GM19395 (cell line): ENCODE measurements around the gene FBRS.
"Not testable (repeated sequence)": the region's sequence is repeated elsewhere in the genome, so short reads cannot be mapped to it uniquely, and the experiment has no call there.

Experiments used
- ATAC-seq: cut with Tn5 transposase; IDR thresholded peaks from one replicate; pipeline ENCODE4 v1.9.1; 2021; ENCODE audit warnings: mild to moderate bottlenecking, moderate library complexity; ENCODE audit not compliant: unreplicated experiment

FBRS gene

DNA sequence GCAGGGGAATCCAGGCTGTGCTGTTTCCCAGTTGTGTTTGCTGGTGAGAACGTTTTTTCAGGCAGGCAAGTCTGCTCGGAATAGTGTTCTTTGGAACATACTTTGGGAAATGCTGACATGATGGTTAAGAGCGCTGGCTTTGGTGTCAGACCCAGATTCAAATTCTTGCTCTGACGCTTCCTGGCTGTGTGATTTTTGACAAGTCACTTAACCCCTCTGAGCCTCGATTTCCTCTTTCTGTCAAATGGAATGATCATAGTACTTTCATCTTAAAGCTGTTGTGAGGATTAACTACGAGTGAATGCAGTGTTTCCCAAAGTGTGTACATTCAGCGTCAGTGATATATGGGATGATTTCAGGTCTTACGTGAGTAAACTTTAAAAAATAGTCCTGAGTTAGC is 4.8 kb downstream of the FBRS start:
- ATAC-seq = no peak

DNA sequence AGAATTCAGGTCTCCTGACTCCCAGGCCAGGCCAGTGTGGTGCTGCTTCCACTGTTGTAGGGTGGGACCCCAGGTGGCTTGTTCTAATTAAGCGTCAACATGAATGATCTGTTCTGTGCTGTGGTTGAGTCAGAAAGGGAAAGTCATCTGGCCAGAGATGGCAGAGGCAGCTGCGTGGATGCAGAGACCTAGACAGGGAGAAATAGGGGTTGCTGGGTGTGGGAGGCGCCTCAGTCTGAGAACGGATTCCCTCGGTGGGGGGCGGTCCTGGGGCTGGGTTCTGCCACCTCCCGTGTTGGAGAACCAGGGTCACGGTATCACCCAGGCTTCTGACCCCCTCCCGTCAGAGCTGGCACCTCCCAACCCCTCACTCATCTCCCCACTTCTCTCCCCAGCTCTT is 5.6 kb downstream of the FBRS start:
- ATAC-seq = no peak

DNA sequence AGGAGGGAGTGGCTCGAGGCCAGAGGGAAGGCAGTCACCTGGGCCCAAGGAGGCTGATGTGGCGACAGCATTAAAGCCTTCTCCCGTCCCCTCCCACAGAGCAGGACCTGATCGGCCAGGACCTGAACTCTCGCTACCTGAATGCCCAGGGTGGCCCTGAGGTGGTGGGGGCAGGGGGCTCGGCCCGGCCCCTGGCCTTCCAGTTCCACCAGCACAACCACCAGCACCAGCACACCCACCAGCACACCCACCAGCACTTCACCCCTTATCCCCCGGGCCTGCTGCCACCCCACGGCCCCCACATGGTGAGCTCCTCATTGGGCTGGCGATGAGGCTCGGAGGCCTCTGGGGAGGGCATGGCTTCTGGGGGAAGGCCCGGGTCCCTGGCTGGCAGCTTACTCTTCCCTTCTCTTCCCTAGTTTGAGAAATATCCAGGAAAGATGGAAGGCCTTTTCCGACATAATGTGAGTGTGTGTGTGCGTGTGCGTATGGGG is 6.4 kb downstream of the FBRS start:
- no peak for ATAC-seq

DNA sequence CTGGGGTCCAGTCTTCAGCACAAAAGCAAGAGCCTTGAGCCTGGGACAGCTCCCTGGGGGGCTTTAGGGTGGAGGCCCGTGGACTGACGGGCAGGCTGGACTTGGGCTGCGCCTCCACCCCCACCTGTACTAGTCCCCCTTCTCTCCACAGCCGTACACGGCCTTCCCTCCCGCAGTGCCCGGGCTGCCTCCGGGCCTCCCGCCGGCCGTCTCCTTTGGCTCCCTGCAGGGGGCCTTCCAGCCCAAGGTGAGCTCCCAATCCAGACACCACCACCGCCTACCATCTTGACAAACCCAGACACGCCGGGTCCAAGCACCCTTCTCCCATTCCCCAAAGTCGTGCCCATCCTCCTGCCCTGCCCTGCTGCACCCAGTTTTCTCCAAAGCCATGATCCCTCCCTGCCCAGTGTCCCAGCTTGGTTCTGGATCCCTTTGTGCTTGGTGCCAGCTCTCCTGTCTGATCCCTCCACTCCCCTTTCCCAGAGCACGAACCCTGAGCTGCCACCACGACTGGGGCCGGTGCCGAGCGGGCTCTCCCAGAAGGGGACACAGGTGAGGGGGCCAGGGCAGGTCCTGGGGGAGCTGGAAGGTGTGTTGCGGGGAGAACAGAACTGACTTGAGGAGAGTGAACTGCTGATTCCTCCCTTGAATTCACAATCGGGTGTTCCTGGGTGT is 7.1 kb downstream of the FBRS start:
- ATAC-seq = no peak

DNA sequence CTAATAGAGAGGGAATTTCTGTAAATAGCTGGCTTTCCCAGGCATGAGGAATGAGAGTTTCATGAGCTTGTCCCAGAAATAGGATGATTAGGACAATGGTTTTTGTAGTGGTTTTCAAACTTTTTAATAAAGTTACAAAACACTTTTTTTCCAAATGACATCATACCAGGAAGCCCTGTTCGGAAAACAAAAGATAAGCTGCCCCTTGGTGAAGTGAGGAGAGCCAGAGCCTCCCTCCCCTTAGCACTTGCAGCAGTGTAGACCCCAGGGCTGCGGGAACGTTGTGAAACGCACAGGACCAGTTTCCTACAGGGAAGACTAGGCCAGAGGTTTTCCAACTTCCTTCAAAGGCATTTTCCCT is 7.6 kb downstream of the FBRS start:
- no peak for ATAC-seq

DNA sequence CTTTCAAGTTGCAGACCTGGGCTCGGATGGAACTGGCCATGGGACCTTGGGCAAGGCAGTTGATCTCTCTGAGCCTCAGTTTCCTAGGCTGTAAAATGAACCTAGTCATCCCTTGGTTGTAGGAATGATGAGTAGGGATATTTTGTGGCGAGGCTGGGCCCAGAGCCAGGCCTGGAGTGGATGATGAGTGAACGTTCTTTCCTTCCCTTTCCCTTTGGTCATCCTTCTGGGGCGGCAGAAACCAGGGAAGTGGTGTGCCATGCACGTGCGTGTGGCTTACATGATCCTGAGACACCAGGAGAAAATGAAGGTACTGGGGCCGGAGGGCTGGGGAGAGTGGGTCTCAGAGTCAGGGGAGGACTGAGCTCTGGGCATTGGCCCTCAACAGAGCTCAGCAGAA is 8.4 kb downstream of the FBRS start:
- ATAC-seq = no peak

DNA sequence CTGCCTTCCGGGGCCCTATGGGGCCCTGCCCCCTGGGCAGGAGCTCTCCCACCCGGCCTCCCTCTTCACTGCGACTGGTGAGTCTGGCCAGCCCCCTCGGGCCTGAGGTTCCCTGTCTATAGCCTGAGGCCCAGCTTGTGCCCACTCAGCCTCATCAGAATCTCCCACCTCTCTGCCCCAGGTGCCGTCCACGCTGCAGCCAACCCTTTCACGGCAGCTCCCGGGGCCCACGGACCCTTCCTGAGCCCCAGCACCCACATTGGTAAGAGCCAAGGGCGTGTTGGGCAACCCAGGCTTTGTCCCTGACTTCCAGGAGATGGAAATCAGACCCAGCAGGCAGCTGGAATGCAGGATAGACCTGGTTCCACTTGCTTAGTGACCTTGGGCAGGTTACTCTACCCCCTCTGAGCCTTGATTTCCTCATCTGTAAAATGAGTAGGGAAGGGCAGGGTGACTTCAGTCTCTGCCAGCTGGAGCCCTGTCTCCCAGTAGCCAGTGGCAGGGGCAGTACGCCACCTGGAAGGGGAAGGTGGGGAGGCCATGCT is 9.2 kb downstream of the FBRS start:
- no peak for ATAC-seq

DNA sequence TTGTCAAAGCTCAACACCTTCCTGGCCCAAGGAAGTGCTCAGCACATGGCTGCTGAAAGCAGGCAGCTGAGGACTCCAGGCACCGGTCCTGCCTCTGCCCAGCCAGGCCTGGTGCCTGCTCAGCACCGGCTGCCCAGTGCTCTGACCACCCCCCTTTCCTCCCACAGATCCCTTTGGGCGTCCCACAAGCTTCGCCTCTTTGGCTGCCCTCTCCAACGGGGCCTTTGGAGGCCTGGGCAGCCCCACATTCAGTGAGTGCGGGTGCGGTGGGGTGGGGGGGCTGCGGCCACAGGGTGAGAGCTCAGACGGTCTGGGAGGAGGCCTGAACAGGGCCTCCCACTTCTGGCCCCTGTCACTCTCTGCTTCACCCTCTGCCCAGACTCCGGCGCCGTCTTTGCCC is 10.2 kb downstream of the FBRS start:
- no peak for ATAC-seq

DNA sequence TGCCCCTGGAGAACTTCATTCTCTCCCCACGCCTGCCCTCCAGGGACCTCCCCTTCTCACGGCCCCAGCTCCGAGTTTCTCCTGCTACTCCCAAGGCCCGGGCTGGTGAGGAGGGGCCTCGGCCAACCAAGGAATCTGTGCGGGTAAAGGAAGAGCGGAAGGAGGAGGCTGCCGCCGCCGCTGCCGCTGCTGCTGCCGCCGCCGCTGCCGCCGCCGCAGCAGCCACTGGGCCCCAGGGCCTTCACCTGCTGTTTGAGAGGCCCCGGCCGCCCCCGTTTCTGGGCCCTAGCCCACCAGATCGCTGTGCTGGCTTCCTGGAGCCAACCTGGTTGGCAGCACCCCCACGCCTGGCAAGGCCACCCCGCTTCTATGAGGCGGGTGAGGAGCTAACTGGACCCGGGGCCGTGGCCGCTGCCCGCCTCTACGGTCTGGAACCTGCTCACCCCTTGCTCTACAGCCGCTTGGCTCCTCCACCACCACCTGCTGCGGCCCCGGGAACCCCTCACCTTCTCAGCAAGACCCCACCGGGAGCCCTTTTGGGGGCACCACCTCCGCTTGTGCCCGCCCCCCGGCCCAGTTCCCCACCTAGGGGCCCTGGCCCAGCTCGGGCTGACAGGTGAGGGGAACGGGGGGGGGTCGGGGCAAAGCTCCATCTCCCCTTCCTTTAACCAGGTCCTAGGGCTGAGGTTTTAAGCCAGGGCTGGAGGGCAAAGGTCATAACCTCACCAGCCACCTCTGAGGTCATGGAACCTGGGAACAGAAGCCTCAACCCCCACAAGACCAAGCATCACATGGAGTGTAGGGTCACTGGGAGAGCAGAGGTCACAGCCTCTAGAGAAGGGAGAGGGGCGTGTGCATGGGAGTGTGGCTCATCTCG is 11.0 kb downstream of the FBRS start:
- ATAC-seq = no peak

DNA sequence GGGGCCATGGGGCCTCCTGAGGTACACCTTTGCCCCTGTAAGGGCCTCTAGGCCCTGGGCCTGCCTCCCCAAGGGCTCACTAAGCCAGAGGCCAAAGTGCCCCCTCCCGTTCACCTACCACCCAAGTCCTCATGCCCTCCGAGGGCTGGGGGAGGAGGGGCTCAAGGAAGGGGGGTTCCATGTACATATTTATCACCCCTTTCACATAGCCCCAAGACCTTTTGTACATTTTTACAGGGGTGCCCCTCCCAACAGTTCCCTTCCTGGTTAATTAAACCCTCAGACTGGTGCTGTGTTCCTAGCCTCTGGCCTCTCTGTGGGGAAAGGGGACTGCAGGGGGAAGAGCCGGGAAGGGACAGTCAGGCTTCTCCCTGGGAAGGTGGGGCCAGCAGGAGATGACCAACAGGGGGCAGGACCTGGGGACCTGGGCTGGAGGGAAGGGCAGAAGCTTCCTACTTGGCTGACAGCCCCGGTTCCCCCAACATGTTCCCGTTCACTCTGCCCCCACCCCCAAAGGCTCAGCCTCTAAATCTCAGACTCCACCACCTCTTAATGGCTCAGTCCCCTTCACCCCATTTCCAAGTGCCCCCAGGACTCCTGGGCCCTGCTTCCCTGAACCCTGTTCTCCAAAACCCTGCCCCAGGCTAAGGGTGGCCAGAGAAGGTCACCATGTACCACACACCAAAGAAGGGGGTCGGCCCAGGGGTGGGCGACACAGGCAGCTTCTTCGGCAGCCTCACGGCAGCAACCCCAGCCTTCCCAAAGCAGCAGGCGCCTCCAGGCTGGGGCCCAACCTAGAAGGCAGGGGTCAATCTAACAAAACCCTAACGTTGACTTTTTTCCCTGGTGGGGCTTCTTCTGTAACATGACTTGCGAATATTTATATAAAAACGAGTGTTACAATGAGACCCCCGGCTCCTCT is 11.9 kb downstream of the FBRS start:
- no peak for ATAC-seq

DNA sequence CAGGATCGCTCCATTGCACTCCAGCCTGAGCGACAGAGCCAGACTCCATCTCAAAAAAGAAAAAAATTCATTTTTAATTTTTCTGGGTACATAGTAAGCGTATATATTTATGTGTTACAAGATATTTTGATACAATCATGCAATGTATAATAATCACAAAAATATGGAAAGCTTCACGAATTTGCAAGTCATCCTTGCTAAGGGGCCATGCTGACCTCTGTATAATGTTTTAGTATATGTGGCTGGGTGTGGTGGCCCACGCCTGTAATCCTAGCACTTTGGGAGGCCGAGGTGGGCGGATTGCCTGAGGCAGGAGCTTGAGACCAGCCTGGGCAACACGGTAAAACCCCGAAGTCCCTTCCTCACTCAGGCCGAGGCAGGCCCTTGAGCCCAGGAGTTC is 16.9 kb downstream of the FBRS start:
- no peak for ATAC-seq

DNA sequence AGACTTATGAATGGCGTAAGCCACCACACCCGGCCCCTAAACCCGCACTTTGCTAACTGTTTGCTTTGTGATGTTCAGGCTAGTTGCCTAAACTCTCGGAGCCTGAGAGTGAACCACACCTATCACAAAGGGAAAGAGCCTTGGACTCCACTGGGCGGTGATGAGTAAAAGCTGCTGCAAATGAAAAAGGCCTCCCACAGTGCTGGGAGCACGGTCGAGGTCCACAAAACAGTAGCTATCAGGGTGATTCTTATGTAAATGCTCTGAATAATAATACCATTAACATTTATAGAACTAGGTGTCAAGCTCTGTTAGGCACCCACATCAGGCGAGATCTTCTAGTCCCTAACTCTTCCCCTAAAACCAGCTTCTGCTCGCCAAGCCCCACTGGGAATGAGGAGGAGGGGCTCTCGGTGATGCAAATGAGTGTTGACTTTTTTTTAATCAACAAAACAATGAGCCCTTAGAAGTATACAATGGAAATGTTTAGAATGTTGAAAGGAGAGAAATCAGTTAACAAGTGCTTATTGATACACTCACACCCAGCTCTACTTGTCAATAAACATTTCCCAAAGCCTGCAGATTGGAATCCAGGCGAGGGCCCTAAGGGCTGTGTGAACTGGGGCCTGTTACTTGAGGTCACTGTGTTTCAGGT is 19.8 kb downstream of the FBRS start:
- no peak for ATAC-seq

DNA sequence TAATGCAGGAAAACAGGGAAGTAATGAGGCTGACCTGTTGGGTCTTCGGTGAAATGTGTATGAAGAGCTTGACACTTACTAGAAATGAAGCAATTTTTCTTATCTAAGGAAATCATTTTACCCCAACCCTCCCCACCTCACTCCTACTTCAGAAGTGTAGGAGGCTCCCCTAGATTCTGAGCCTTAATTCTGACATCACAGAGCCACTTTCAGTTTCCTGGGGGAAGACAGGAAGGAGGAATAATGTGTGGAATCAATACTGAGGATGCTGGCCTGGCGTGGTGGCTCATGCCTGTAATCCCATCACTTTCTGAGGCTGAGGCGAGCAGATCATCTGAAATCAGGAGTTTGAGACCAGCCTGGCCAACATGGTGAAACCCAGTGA is 20.3 kb downstream of the FBRS start:
- ATAC-seq = no peak

DNA sequence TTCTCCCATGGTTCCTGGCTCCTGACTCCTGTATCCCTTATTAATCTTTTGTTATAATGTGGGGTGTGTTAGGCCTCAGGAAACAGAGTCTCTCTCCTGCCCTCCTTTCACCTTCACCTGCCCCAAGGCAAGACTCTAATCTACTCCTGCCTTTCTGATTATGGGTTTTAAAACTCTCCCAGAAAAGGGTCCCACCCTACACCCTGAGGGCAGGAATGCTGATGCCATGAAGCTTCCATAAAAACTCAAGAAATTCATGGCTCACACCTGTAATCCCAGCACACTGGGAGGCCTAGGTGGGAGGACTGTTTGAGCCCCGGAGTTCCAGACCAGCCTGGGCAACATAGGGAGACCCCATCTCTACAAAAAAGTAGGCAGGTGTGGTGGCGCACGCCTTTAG is 22.1 kb downstream of the FBRS start:
- ATAC-seq = no peak

DNA sequence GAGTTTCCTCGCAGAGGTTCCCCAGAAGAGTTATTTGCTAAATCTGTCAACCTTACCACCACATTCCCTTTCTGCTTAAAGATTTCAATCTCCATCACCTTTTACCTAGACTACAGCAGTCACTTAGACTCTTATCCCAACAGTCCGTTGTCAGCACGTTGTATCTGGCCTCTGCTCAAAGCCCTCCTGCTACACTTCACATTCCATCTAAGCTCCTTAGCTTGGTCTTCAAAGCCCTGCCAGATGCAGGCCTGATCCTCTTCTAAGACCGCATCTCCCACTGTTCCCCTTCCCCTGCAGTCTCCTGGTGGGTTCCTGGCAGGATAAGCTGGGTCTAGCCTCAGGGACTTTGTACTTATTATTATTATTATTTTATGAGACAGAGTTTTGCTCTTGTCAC is 30.5 kb downstream of the FBRS start:
- ATAC-seq = no peak

DNA sequence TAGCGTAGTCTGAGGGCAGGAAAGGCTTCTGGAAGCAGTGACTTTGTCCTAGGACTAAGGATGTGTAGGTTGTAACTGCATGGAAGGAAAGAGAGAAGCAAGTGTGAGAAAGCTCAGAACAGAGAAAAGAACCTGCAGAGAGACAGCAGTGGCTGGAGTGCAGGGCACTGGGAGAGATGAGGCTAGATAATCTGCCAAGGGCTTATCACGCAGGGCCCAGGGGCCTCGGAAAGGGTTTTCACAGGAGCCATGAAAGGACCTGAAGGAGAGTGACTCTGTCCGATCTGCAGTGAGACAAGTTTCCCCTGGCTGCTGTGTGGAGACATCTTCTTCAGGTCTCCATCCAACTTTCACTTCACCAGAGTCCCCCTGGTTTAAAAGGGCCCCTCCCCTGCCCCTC is 33.7 kb downstream of the FBRS start:
- ATAC-seq = no peak

DNA sequence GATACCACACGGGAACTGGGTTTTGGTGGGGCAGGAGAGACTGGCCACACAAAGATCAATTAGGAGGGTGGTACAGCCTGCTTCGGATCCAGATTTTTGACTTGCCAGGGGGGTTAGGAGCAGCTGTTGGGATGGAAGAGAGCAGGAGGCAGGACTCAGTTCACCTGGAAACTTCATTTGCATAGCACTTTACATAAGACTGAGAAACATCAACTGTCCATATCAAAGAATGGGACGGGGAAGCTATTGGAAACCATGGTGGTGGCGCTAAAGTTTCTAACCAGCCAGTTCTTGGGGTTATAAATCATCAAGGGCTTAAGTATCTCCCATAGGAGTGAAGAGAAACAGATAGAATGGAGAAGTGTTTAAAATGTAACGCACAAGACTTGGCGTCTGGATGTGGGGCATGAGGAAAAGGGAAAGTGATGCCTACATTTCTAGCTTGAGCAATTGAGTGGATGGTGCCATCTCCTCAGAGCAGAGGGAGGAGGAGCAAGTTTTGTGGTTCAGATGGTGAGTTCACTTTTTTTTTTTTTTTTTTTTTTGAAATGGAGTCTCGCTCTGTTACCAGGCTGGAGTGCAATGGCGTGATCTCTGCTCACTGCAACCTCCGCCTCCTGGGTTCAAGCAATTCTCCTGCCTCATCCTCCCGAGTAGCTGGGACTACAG is 34.3 kb downstream of the FBRS start:
- no peak for ATAC-seq

DNA sequence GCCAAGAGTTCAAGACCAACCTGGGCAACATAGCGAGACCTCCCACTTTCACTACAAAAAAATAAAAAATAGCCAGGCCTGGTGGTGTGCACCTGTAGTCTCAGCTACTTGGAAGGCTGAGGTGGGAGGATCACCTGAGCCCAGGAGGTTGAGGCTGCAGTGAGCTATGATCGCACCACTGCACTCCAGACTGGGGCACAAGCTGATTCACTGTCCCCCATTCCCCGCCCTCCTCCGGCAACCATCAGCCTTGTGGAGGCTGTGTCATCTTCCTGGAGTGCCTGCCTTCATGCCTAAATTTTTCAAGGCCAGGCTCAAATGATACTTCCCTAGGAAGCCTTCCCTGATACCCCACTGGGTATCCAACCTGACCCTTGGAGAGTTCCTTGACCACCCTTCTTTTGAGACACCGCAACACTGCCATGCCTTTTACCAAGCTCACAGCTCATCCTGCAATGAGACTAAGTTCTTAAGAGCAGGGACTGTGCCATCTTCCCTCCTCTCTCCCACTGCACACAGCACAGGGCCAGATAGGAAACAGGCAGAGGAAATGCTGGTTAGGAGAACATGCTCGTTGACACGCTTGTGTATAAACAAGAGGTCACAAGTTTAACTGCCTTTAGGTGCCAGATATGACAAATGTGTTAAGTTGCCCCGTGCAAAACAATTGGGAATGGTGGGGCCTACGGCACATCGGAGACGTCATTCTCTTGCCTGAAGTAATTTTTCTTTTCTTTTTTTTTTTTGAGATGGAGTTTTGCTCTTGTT is 36.9 kb downstream of the FBRS start:
- ATAC-seq = no peak

DNA sequence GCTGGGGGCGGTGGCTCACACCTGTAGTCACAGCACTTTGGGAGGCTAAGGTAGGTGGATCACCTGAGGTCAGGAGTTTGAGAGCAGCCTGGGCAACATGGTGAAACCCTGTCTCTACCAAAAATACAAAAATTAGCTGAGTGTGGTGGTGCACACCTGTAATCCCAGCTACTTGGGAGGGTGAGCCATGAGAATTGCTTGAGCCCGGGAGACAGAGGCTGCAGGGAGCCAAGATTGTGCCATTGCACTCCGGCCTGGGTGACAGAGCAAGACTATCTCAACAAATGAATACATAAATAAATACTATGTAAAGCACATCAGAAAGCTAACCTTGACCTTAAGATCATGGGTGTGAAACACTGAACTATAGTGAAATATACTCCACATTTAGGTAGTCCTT is 38.4 kb downstream of the FBRS start:
- not testable (repeated sequence) for ATAC-seq
